Mucosa of rectum (tissue), 2 donors: ENCODE results near the gene C16orf90.
"Not testable (repeated sequence)": the region's sequence is repeated elsewhere in the genome, so short reads cannot be mapped to it uniquely, and the experiment has no call there.

Source experiments
- H3K27ac ChIP-seq, 2 donors: one replicate each; pipeline ENCODE4 v1.7.0; 2013; ENCODE audit warnings: inconsistent platforms in 2 of 2, low read depth in 2 of 2, low read length in 2 of 2
- H3K27me3 ChIP-seq, 2 donors: one replicate each; pipeline ENCODE4 v1.7.0; 2013; ENCODE audit warnings: low read length in 2 of 2; ENCODE audit not compliant: control insufficient read depth in 2 of 2, insufficient read depth in 2 of 2
- H3K36me3 ChIP-seq, 2 donors: one replicate each; pipeline ENCODE4 v1.7.0; 2013; ENCODE audit warnings: low read length in 2 of 2; ENCODE audit not compliant: control insufficient read depth in 2 of 2, insufficient read depth in 2 of 2
- H3K4me1 ChIP-seq, 2 donors: one replicate each; pipeline ENCODE4 v1.7.0; 2013; ENCODE audit warnings: low read length in 2 of 2, mild to moderate bottlenecking in 1 of 2; ENCODE audit not compliant: control insufficient read depth in 2 of 2, insufficient read depth in 2 of 2
- H3K4me3 ChIP-seq, 2 donors: one replicate each; pipeline ENCODE4 v1.7.0; 2013; ENCODE audit warnings: low read length in 2 of 2
- H3K9ac ChIP-seq, 2 donors: one replicate each; pipeline ENCODE4 v1.7.0; 2013; ENCODE audit warnings: low read length in 2 of 2, low read depth in 1 of 2, mild to moderate bottlenecking in 1 of 2
- H3K9me3 ChIP-seq, 2 donors: one replicate each; pipeline ENCODE4 v1.7.0; 2013; ENCODE audit warnings: low read length in 2 of 2; ENCODE audit not compliant: control insufficient read depth in 2 of 2
- donor health status: healthy.
- donor health status: Normal muscosa, but diverticular disease.

C16orf90 gene

GRCh38 chr16:3528406-3528805 lies 33.1 kb upstream of the C16orf90 start:
- no peaks in the 10 kb centered on the region for H3K9me3 ChIP-seq
- no peaks in the 10 kb centered on the region for H3K4me1 ChIP-seq
- H3K27ac ChIP-seq, result no peak overlapping the region
- H3K27me3 ChIP-seq, result no peaks in the 10 kb centered on the region
- H3K4me3 ChIP-seq, result no peak overlapping the region
- H3K36me3 ChIP-seq, result peaks cover 24 to 36% of the 10 kb centered on the region in 2 donors
- H3K9ac ChIP-seq, result no peak overlapping the region

GRCh38 chr16:3527216-3527829 lies 32.0 kb upstream of the C16orf90 start:
- not testable (repeated sequence) for H3K4me3 ChIP-seq, H3K4me1 ChIP-seq, H3K27me3 ChIP-seq, H3K27ac ChIP-seq, H3K9me3 ChIP-seq, H3K9ac ChIP-seq
- H3K36me3 ChIP-seq, result peaks cover 23 to 33% of the 10 kb centered on the region in 2 donors

- no peaks in the 10 kb centered on the region for H3K9me3 ChIP-seq
- no peak overlapping the region for H3K9ac ChIP-seq
- peaks cover 23 to 31% of the 10 kb centered on the region in 2 donors for H3K36me3 ChIP-seq
- no peak overlapping the region for H3K27ac ChIP-seq
- no peaks in the 10 kb centered on the region for H3K4me1 ChIP-seq
- H3K4me3 ChIP-seq, result no peak overlapping the region
- H3K27me3 ChIP-seq, result no peaks in the 10 kb centered on the region
Measured at GRCh38 chr16:3525951-3526350, 30.7 kb upstream of the C16orf90 start.

GRCh38 chr16:3523281-3523680 lies 28.0 kb upstream of the C16orf90 start:
- H3K9ac ChIP-seq, result no peak overlapping the region
- peaks cover 28 to 40% of the 10 kb centered on the region in 2 donors for H3K36me3 ChIP-seq
- H3K4me1 ChIP-seq, result no peaks in the 10 kb centered on the region
- no peaks in the 10 kb centered on the region for H3K27me3 ChIP-seq
- no peak overlapping the region for H3K4me3 ChIP-seq
- H3K27ac ChIP-seq, result no peak overlapping the region
- no peaks in the 10 kb centered on the region for H3K9me3 ChIP-seq

GRCh38 chr16:3520841-3521240 lies 25.6 kb upstream of the C16orf90 start:
- H3K27me3 ChIP-seq, result no peaks in the 10 kb centered on the region
- H3K27ac ChIP-seq, result no peak overlapping the region
- H3K9ac ChIP-seq, result no peak overlapping the region
- no peaks in the 10 kb centered on the region for H3K4me1 ChIP-seq
- H3K36me3 ChIP-seq, result peaks cover 33 to 42% of the 10 kb centered on the region in 2 donors
- H3K4me3 ChIP-seq, result no peak overlapping the region
- no peaks in the 10 kb centered on the region for H3K9me3 ChIP-seq

- Histone ChIP-seq H3K4me1 (no peaks in the 10 kb centered on the region), H3K9me3 (no peaks in the 10 kb centered on the region), H3K27me3 (no peaks in the 10 kb centered on the region), H3K4me3 (no peak overlapping the region), H3K9ac (no peak overlapping the region), H3K27ac (no peak overlapping the region), H3K36me3 (peaks cover 35 to 44% of the 10 kb centered on the region in 2 donors)
Measured at GRCh38 chr16:3520413-3520812, 25.1 kb upstream of the C16orf90 start.

GRCh38 chr16:3519581-3519980 lies 24.3 kb upstream of the C16orf90 start:
- Histone ChIP-seq H3K9me3 (no peaks in the 10 kb centered on the region), H3K4me3 (no peak overlapping the region), H3K9ac (no peak overlapping the region), H3K36me3 (peaks cover 33 to 40% of the 10 kb centered on the region in 2 donors), H3K4me1 (no peaks in the 10 kb centered on the region), H3K27ac (no peak overlapping the region), H3K27me3 (no peaks in the 10 kb centered on the region)

GRCh38 chr16:3518986-3519348 lies 23.7 kb upstream of the C16orf90 start:
- Histone ChIP-seq H3K27me3 (no peaks in the 10 kb centered on the region), H3K9ac (no peak overlapping the region), H3K36me3 (peaks cover 38 to 45% of the 10 kb centered on the region in 2 donors), H3K4me3 (no peak overlapping the region), H3K9me3 (no peaks in the 10 kb centered on the region), H3K27ac (no peak overlapping the region), H3K4me1 (no peaks in the 10 kb centered on the region)

GRCh38 chr16:3518292-3518985 lies 23.1 kb upstream of the C16orf90 start:
- Histone ChIP-seq H3K9me3 (no peaks in the 10 kb centered on the region), H3K36me3 (peaks cover 41 to 45% of the 10 kb centered on the region in 2 donors), H3K27me3 (no peaks in the 10 kb centered on the region), H3K27ac (no peak overlapping the region), H3K4me3 (no peak overlapping the region), H3K4me1 (no peaks in the 10 kb centered on the region), H3K9ac (no peak overlapping the region)

GRCh38 chr16:3515897-3516296 lies 20.6 kb upstream of the C16orf90 start:
- Histone ChIP-seq H3K4me3 (no peak overlapping the region), H3K27me3 (no peaks in the 10 kb centered on the region), H3K4me1 (no peaks in the 10 kb centered on the region), H3K9me3 (no peaks in the 10 kb centered on the region), H3K27ac (no peak overlapping the region), H3K9ac (no peak overlapping the region), H3K36me3 (peaks cover 44 to 47% of the 10 kb centered on the region in 2 donors)
